Measurements from ENCODE around the gene PDLIM7.

PDLIM7 gene

GRCh38 chr5:177505075-177505474 lies 7.7 kb upstream of the PDLIM7 start:
- DNase-seq (ENCODE audit: low read depth in 2 of 2) = no peak

GRCh38 chr5:177504086-177505056 lies 7.0 kb upstream of the PDLIM7 start:
- DNase-seq (ENCODE audit: low read depth in 2 of 2) = no peak

GRCh38 chr5:177503351-177504085 lies 6.1 kb upstream of the PDLIM7 start:
- DNase-seq (ENCODE audit: low read depth in 2 of 2) = no peak

- no peak for DNase-seq (ENCODE audit: low read depth in 2 of 2)
These were observed 5.5 kb upstream of the PDLIM7 start for GRCh38 chr5:177502886-177503285.

- no peak for DNase-seq (ENCODE audit: low read depth in 2 of 2)
These were observed 4.7 kb upstream of the PDLIM7 start for GRCh38 chr5:177501874-177502678.

GRCh38 chr5:177500685-177501522 lies 3.5 kb upstream of the PDLIM7 start:
- peak; percentile 62 to 73 for DNase-seq (ENCODE audit: low read depth in 2 of 2)

GRCh38 chr5:177499842-177500241 lies 2.4 kb upstream of the PDLIM7 start:
- no peak for DNase-seq (ENCODE audit: low read depth in 2 of 2)

- DNase-seq (ENCODE audit: low read depth in 2 of 2) = no peak
These were observed 796 bp upstream of the PDLIM7 start for GRCh38 chr5:177498013-177498787.

- DNase-seq (ENCODE audit: low read depth in 2 of 2) = no peak
These were observed 595 bp downstream of the PDLIM7 start for GRCh38 chr5:177496727-177497291.

GRCh38 chr5:177496070-177496726 lies 1.2 kb downstream of the PDLIM7 start:
- no peak for DNase-seq (ENCODE audit: low read depth in 2 of 2)

GRCh38 chr5:177495243-177496060 lies 2.0 kb downstream of the PDLIM7 start:
- no peak for DNase-seq (ENCODE audit: low read depth in 2 of 2)

- no peak for DNase-seq (ENCODE audit: low read depth in 2 of 2)
These were observed 2.8 kb downstream of the PDLIM7 start for GRCh38 chr5:177494346-177495195.

- DNase-seq (ENCODE audit: low read depth in 2 of 2) = no peak
These were observed 3.5 kb downstream of the PDLIM7 start for GRCh38 chr5:177493795-177494345.

- DNase-seq (ENCODE audit: low read depth in 2 of 2) = no peak
These were observed 4.6 kb downstream of the PDLIM7 start for GRCh38 chr5:177492841-177493240.

GRCh38 chr5:177491983-177492746 lies 5.2 kb downstream of the PDLIM7 start:
- no peak for DNase-seq (ENCODE audit: low read depth in 2 of 2)

GRCh38 chr5:177491429-177491945 lies 5.9 kb downstream of the PDLIM7 start:
- DNase-seq (ENCODE audit: low read depth in 2 of 2) = no peak

Measured in stimulated activated CD8-positive, alpha-beta memory T cell treated with anti-CD3 and anti-CD28 coated beads, Interleukin-7, amount 100 ng/mL, for 4 hours (primary cell).